ENCODE measurements around the gene GNAO1.

The GNAO1 gene

GRCh38 chr16:56294014-56294413 lies 102.7 kb downstream of the GNAO1 start:
- no peak for DNase-seq (ENCODE audit: low read depth)

DNA sequence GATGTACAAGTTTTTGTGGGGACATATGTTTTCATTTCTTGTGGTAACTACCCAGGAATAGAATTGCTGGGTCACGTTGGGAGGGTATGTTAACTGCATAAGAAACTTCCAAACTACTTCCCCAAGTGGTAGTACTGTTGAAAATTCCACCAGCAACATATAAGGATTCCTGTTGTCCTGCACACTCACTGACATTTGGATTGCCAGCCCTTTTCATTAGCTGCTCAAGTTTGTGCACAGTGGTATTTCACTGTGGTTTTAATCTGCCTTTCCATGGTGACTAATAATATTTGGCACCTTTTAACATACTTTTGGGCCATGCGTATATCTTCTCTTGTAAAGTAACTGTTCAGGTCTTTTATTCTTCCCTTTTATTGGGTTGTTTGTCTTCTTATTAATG lies 103.3 kb downstream of the GNAO1 start:
- DNase-seq (ENCODE audit: low read depth) = no peak

GRCh38 chr16:56295059-56295665 lies 103.9 kb downstream of the GNAO1 start:
- no peak for DNase-seq (ENCODE audit: low read depth)

DNA sequence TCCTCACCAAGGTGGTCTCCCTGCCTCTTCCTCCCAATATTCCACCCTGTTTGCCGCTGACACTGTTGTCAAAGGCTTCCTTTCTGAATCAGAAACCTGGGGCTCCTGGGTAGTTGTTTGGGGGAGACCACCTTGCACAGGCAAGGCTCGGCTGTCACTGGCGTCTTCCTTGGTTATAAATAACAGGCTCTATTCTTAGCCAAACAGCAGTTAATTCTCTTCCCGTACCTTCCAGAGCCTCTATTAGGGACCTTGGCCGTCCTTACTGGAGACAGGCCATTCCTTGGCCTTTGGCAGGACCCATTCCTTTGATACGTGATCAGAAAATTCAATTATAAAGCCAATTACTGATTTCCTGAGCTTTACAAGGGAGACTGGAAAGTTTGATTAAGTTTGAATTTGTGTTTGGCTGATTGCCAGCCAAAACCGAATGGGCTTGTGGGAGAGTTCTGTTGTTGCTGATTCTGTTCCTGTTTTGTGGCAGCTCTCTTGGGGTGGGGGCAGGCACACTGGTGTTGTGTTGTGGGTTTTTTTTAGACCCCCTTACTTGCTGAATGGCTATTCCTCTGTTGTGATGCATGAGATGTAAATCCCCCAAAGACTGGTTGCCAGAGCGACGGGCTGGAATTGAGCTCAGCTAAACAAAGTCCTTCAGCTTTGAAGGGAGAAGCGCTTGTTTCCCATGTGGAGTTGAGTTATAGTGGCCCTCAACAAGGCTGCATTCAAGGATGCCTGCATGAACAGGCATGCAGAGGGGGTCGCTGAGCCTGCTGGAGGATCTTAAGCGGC lies 104.6 kb downstream of the GNAO1 start:
- no peak for DNase-seq (ENCODE audit: low read depth)

GRCh38 chr16:56297684-56298083 lies 106.4 kb downstream of the GNAO1 start:
- DNase-seq (ENCODE audit: low read depth) = no peak

- DNase-seq (ENCODE audit: low read depth) = no peak
Measured at GRCh38 chr16:56298116-56298515, 106.8 kb downstream of the GNAO1 start.

- no peak for DNase-seq (ENCODE audit: low read depth)
Measured at GRCh38 chr16:56298948-56299596, 107.8 kb downstream of the GNAO1 start.

DNA sequence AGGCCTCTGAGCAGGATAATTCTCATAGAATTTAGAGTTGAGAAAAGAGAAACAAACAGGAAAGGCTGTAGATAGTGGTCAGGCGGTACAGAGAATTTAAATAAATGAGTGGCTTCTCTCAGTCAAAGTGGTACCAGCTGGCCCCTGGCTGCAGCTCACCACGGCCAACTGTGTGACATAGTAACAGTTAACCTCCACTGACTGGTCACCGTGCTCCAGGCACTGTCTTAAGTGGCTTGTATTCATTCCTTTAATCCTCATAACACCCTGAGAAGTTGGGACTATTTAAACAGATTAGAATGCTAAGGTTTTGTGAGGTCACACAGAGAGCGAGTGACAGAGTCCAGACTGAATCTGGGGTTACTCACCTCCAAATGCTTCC lies 108.9 kb downstream of the GNAO1 start:
- DNase-seq (ENCODE audit: low read depth) = no peak

DNA sequence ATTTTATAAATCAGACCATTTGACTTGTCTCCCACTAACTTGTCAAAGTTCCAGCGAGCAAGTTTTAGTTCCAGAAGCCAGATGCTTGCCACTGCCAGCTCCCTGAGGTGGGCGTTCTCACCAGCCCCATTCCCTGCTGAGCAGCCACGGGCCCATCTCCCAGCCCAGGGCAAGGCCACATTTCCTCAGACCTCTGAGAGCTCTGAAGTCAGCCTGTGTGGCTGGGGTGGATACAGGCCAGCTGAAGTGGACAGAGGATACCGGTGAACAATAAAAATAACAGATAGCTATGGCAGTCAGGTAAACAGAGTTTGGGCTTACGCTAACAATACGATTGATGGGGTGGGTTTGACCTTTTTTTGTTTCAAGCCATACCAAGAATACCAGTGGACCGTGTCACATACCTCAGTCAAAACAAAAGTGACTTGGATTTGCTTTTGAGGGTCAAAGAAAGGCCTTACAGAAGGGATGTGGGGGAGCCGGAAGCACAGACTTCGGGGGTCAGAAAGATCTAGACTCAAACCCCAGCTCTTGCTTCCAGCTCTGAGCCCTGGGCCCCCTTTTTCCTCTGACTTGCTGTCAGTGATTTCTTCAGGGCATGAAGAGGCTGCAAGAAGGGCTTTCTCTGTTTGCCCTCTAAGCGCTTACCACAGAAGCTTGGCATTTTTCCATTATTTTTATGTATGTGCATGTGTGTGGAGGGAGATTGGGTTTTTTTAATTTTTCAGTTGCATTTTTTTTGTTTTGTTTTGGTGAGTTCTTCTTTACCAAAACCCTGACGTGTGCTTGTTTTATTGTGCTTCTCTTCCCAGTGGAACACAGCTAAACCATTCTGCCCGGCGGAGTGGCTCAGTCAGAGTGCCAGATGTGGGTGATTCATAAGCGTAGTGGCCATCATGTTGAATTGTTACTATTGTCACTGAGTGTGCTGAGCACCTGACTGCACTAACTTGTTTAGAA lies 109.9 kb downstream of the GNAO1 start:
- DNase-seq (ENCODE audit: low read depth) = no peak

- DNase-seq (ENCODE audit: low read depth) = no peak
Measured at GRCh38 chr16:56302506-56302905, 111.2 kb downstream of the GNAO1 start.

DNA sequence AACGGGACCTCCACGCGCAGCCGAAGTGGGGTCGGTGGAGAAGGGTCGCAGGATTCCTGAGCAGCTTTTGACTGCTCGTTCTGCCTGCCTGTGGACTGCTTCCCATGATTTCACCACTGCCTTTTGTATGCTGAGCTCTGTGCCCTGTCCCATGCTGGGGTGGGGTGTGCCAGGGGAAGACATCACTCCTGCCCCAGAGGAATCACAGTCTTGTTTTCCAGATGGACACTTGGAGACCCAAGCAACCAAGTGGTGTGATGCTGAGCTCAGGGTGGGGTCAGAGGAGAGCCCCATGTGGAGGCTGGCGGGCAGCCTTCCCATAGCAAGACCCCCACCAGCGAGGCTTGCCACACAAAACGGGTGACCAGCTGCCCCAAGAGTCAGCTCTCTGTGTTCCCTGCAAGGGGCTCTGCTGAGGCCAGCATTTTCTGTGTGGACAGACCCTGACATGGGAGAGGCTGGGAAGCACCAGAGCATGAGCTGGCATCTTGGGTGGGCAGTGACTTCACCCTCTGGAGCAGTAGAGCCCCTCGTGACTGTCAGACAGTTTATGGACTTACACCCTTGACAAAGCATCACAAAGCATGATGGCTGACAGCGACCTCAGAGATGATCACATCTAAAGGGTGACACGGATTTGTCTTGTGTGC lies 111.9 kb downstream of the GNAO1 start:
- no peak for DNase-seq (ENCODE audit: low read depth)

DNA sequence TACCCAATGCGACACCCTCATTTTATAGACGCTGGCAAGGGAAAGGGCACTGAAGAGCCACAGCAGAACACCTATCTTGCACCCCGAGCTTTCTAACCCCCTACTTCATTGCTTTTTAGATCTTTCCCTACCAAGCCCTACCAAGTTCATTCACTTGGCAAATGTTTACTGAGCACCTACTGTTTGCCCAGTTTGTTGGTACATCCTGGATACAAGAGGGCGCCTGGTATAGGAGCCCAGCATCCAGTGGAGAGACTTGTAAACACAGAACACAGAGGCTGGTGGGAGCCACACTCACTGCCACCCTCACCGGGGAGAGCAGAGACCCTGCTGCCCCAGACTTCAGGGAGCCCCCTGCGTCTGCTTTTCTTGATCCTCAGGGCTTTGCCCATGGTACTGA lies 112.6 kb downstream of the GNAO1 start:
- DNase-seq (ENCODE audit: low read depth) = no peak

GRCh38 chr16:56305956-56306565 lies 114.8 kb downstream of the GNAO1 start:
- no peak for DNase-seq (ENCODE audit: low read depth)

- no peak for DNase-seq (ENCODE audit: low read depth)
Measured at GRCh38 chr16:56306690-56307533, 115.6 kb downstream of the GNAO1 start.

DNA sequence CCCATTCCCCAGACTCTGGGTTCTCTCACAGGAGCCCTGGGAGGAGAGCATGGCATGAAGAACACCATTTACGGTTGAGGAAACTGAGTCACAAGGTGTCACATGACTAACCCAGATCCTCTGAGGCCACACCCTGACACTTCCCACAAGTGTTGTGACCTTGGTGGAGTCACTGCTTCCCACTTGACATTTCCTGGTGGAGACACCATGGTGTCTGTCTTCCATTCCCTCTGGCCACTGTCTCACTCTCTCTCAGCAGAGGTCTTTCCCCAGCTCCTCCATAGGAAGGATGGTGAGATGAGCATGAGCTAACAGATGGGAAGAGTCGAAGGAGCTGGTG lies 116.2 kb downstream of the GNAO1 start:
- no peak for DNase-seq (ENCODE audit: low read depth)

- DNase-seq (ENCODE audit: low read depth) = no peak
Measured at GRCh38 chr16:56309008-56309407, 117.7 kb downstream of the GNAO1 start.

GRCh38 chr16:56310690-56311089 lies 119.4 kb downstream of the GNAO1 start:
- DNase-seq (ENCODE audit: low read depth) = no peak

GRCh38 chr16:56311208-56312027 lies 120.1 kb downstream of the GNAO1 start:
- no peak for DNase-seq (ENCODE audit: low read depth)

DNA sequence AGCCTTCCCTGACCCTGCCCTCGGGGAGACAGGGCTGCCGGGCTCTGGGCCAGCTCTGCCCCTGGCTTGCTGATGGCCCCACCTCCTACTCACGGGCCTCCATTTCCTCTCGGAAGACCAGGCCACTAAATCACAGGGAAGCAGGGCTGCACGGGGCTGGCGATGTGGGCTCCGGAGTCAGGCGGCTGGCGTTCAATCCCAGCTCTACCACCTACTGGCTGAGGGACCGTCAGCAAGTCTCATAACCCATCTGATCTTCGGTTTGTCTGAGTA lies 120.7 kb downstream of the GNAO1 start:
- no peak for DNase-seq (ENCODE audit: low read depth)

- DNase-seq (ENCODE audit: low read depth) = no peak
Measured at GRCh38 chr16:56312556-56312955, 121.3 kb downstream of the GNAO1 start.

Data from activated T-cell treated with anti-CD3 and anti-CD28 coated beads for 48 hours (primary cell).